H1 (cell line): ENCODE measurements around the gene BCL3. TPM values are rescaled to one million over a fixed set of nuclear protein-coding genes. Genes with fewer than 3 reads are reported as not detected.
A peak's percentile ranks its signal among the peaks of the same experiment; 100 is the strongest.

Source experiments
- CTCF ChIA-PET: fragments of 300-600 bp; sonication (Branson Sonifier 250); formaldehyde crosslinking; loops from one replicate; lab custom pipeline; 2021; ENCODE audit not compliant: partially characterized antibody; lab: Charles Lee
- POLR2A ChIA-PET: fragments of 300-600 bp; sonication (Branson Sonifier 250); formaldehyde crosslinking; loops from one replicate; lab custom pipeline; 2021; ENCODE audit warnings: inconsistent platforms; ENCODE audit not compliant: partially characterized antibody; lab: Charles Lee
- DNase-seq, 2 experiments: peaks; one replicate each; pipeline versions ENCODE4 v3.0.0 to v3.0.0-alpha.2; 2010 to 2022; ENCODE audit warnings: low spot score in 2 of 2, low read depth in 1 of 2, mixed read lengths in 1 of 2
- FAIRE-seq: peaks from 2 replicates; lab custom pipeline; 2011; peaks lifted over from hg19 to GRCh38; lab: Jason Lieb, UNC
- H2AFZ ChIP-seq: 2 replicates; pipeline ENCODE4 v1.8.1; 2012; ENCODE audit warnings: low read length, inconsistent platforms
- H2AK5ac ChIP-seq: 2 replicates; pipeline ENCODE4 v1.6.1; 2013; ENCODE audit warnings: low read depth, low read length
- H2BK120ac ChIP-seq: replicated peaks from 2 replicates; pipeline ENCODE3; 2013; ENCODE audit warnings: low read depth, low read length, inconsistent platforms
- H2BK12ac ChIP-seq: 2 replicates; pipeline ENCODE4 v1.6.1; 2013; ENCODE audit warnings: low read depth, low read length
- H2BK15ac ChIP-seq: 2 replicates; pipeline ENCODE4 v1.6.1; 2013; ENCODE audit warnings: low read length
- H2BK20ac ChIP-seq: 2 replicates; pipeline ENCODE4 v1.6.1; 2013; ENCODE audit warnings: low read length
- H2BK5ac ChIP-seq: 2 replicates; pipeline ENCODE4 v1.6.1; 2013; ENCODE audit warnings: low read depth, low read length
- H3K14ac ChIP-seq: 2 replicates; pipeline ENCODE4 v1.6.1; 2013; ENCODE audit warnings: inconsistent platforms; ENCODE audit not compliant: insufficient read length
- H3K18ac ChIP-seq: 2 replicates; pipeline ENCODE4 v1.6.1; 2013; ENCODE audit warnings: low read length; ENCODE audit errors: extremely low read depth
- H3K23ac ChIP-seq: 2 replicates; pipeline ENCODE4 v1.6.1; 2013; ENCODE audit warnings: inconsistent platforms; ENCODE audit not compliant: insufficient read length
- H3K23me2 ChIP-seq: 2 replicates; pipeline ENCODE4 v1.6.1; 2013; ENCODE audit warnings: low read depth, low read length
- H3K27ac ChIP-seq: 2 replicates; pipeline ENCODE4 v1.6.1; 2011; ENCODE audit warnings: low read depth, low read length, inconsistent platforms
- H3K27me3 ChIP-seq, 4 experiments: replicated peaks in 1 of 4; 1 replicate in 1 of 4; 2 replicates in 3 of 4; pipeline versions ENCODE4 v1.6.1 to v1.8.1; 2011 to 2013; ENCODE audit warnings: low read length in 3 of 4, mild to moderate bottlenecking in 3 of 4, inconsistent platforms in 2 of 4, mixed read lengths in 2 of 4, moderate library complexity in 1 of 4; ENCODE audit not compliant: control insufficient read depth in 3 of 4, insufficient read depth in 3 of 4; ENCODE audit errors: extremely low read depth in 1 of 4
- H3K36me3 ChIP-seq, 4 experiments: 2 replicates each; pipeline versions ENCODE4 v1.6.1 to v1.8.1; 2011 to 2013; ENCODE audit warnings: mild to moderate bottlenecking in 4 of 4, low read length in 3 of 4, moderate library complexity in 2 of 4, control low read depth in 1 of 4, inconsistent platforms in 1 of 4; ENCODE audit not compliant: insufficient read depth in 4 of 4, control insufficient read depth in 2 of 4
- H3K4ac ChIP-seq: replicated peaks from 2 replicates; pipeline ENCODE3; 2013; ENCODE audit warnings: low read length, low read depth, mixed read lengths, inconsistent platforms; ENCODE audit not compliant: insufficient read length
- H3K4me1 ChIP-seq, 4 experiments: replicated peaks in 1 of 4; 1 replicate in 1 of 4; 2 replicates in 3 of 4; pipeline versions ENCODE4 v1.6.1 to v1.8.1; 2011 to 2013; ENCODE audit warnings: low read length in 3 of 4, inconsistent platforms in 2 of 4, mixed read lengths in 1 of 4; ENCODE audit not compliant: insufficient read depth in 4 of 4, control insufficient read depth in 3 of 4
- H3K4me2 ChIP-seq, 2 experiments: 2 replicates each; pipeline versions ENCODE4 v1.6.1 to v1.8.1; 2011 to 2013; ENCODE audit warnings: low read depth in 2 of 2, low read length in 2 of 2, control low read depth in 1 of 2, inconsistent platforms in 1 of 2, mild to moderate bottlenecking in 1 of 2; ENCODE audit not compliant: insufficient read depth in 1 of 2
- H3K4me3 ChIP-seq, 4 experiments: fragments of 200-600, 300-600 bp in 1 of 4; sonication (generic), shearing (Covaris generic), sonication (Bioruptor Twin) in 1 of 4; 2 replicates each; pipeline versions ENCODE4 v1.5.1 to v1.8.1; 2011 to 2016; ENCODE audit warnings: low read length in 4 of 4, low read depth in 3 of 4, control low read depth in 2 of 4, inconsistent platforms in 2 of 4, mild to moderate bottlenecking in 2 of 4, mixed read lengths in 1 of 4, moderate library complexity in 1 of 4; ENCODE audit not compliant: insufficient read depth in 2 of 4; ENCODE audit errors: extremely low read depth in 1 of 4
- H3K56ac ChIP-seq: replicated peaks from 2 replicates; pipeline ENCODE3; 2013; ENCODE audit warnings: low read depth, mild to moderate bottlenecking, mixed read lengths, low read length, inconsistent platforms; ENCODE audit not compliant: insufficient read length
- H3K79me1 ChIP-seq: 2 replicates; pipeline ENCODE4 v1.6.1; 2013; ENCODE audit warnings: low read depth, low read length, control low read depth
- H3K79me2 ChIP-seq, 2 experiments: 2 replicates each; pipeline versions ENCODE4 v1.6.1 to v1.8.1; 2012 to 2013; ENCODE audit warnings: low read length in 2 of 2, mild to moderate bottlenecking in 2 of 2, inconsistent platforms in 1 of 2; ENCODE audit not compliant: insufficient read depth in 2 of 2, control insufficient read depth in 1 of 2
- H3K9ac ChIP-seq, 4 experiments: replicated peaks in 1 of 4; 1 replicate in 1 of 4; 2 replicates in 3 of 4; pipeline versions ENCODE4 v1.6.1 to v1.8.1; 2011 to 2013; ENCODE audit warnings: low read depth in 3 of 4, low read length in 3 of 4, control low read depth in 2 of 4, mild to moderate bottlenecking in 2 of 4, moderate library complexity in 2 of 4, inconsistent platforms in 1 of 4; ENCODE audit errors: extremely low read depth in 1 of 4
- H3K9me3 ChIP-seq, 2 experiments: 2 replicates each; pipeline versions ENCODE4 v1.6.1 to v1.8.1; 2012 to 2013; ENCODE audit warnings: mild to moderate bottlenecking in 2 of 2, moderate library complexity in 2 of 2, control low read depth in 1 of 2, inconsistent platforms in 1 of 2, low read depth in 1 of 2, low read length in 1 of 2, mixed read lengths in 1 of 2; ENCODE audit not compliant: insufficient read depth in 2 of 2
- H4K20me1 ChIP-seq, 2 experiments: replicated peaks in 1 of 2; 2 replicates each; pipeline versions ENCODE3 to v1.8.1; 2011 to 2013; ENCODE audit warnings: inconsistent platforms in 2 of 2, low read length in 2 of 2, mild to moderate bottlenecking in 1 of 2; ENCODE audit not compliant: insufficient read depth in 2 of 2, control insufficient read depth in 1 of 2
- H4K5ac ChIP-seq: 2 replicates; pipeline ENCODE4 v1.6.1; 2013; ENCODE audit warnings: low read length, low read depth, mixed read lengths, inconsistent platforms; ENCODE audit not compliant: insufficient read length
- H4K8ac ChIP-seq: 2 replicates; pipeline ENCODE4 v1.8.0; 2013; ENCODE audit warnings: mild to moderate bottlenecking, moderate library complexity, low read length, inconsistent platforms; ENCODE audit not compliant: insufficient read depth; ENCODE audit errors: extremely low read depth
- H4K91ac ChIP-seq: replicated peaks from 2 replicates; pipeline ENCODE3; 2013; ENCODE audit warnings: low read length, mixed read lengths, inconsistent platforms; ENCODE audit not compliant: insufficient read length
- ASH2L ChIP-seq: fragments of 200-600, 300-600 bp; sonication (generic); IDR thresholded peaks from one replicate; pipeline ENCODE4 v1.7.1; 2017; ENCODE audit warnings: low read length
- BCL11A ChIP-seq, 2 experiments: IDR thresholded peaks; one replicate each; pipeline ENCODE4 v1.6.1; 2011; ENCODE audit warnings: low read depth in 2 of 2, low read length in 2 of 2, mild to moderate bottlenecking in 2 of 2
- CTBP2 ChIP-seq: IDR thresholded peaks from 2 replicates; pipeline ENCODE4 v1.7.0; 2011; ENCODE audit warnings: borderline replicate concordance, mild to moderate bottlenecking, moderate library complexity, mixed read lengths, low read length; ENCODE audit not compliant: insufficient read depth, insufficient read length
- PHF8 ChIP-seq: fragments of 200-600 bp; sonication (generic); conservative IDR thresholded peaks from 2 replicates; pipeline ENCODE4 v1.7.1; 2012; ENCODE audit warnings: low read depth, mild to moderate bottlenecking, inconsistent platforms, low read length, moderate library complexity
- POLR2A ChIP-seq, 2 experiments: IDR thresholded peaks; 1 replicate in 1 of 2; 2 replicates in 1 of 2; pipeline ENCODE4 v1.6.1; 2011; ENCODE audit warnings: low read depth in 2 of 2, low read length in 2 of 2, mild to moderate bottlenecking in 2 of 2; ENCODE audit errors: control extremely low read depth in 1 of 2
- RBBP5 ChIP-seq: IDR thresholded peaks from 2 replicates; pipeline ENCODE4 v1.7.1; 2012; ENCODE audit warnings: low read depth, mild to moderate bottlenecking, inconsistent platforms, low read length, moderate library complexity, borderline replicate concordance
- RNF2 ChIP-seq: fragments of 200-900, 300-1000 bp; sonication (generic); IDR thresholded peaks from 2 replicates; pipeline ENCODE4 v1.7.1; 2016; ENCODE audit warnings: borderline replicate concordance, low read depth, mild to moderate bottlenecking, antibody characterized with exemption, low read length; ENCODE audit not compliant: poor library complexity, severe bottlenecking; ENCODE audit errors: missing control alignments
- SP4 ChIP-seq: IDR thresholded peaks from 2 replicates; pipeline ENCODE4 v1.6.1; 2012; ENCODE audit warnings: low read length, inconsistent platforms
- TAF1 ChIP-seq: IDR thresholded peaks from 2 replicates; pipeline ENCODE4 v1.6.1; 2011; ENCODE audit warnings: mild to moderate bottlenecking, low read depth, low read length
- ZNF274 ChIP-seq: IDR thresholded peaks from 2 replicates; pipeline ENCODE4 v1.7.0; 2012; ENCODE audit warnings: low read length, borderline replicate concordance; ENCODE audit errors: extremely low read depth
- WGBS, 2 experiments: shearing (Covaris generic) in 1 of 2; methylation state at CpG; one replicate each; pipeline versions ENCODE4 v1.1.6 to v1.1.7; 2013 to 2015; ENCODE audit warnings: low lambda C conversion rate in 2 of 2, mixed read lengths in 2 of 2, inconsistent platforms in 1 of 2, low coverage in 1 of 2, missing lambda C conversion rate in 1 of 2; ENCODE audit not compliant: insufficient replicate concordance in 2 of 2, insufficient coverage in 1 of 2, insufficient read length in 1 of 2; ENCODE audit errors: extremely low coverage in 1 of 2, missing lambda C conversion rate in 1 of 2; 5-methylcytosine and 5-hydroxymethylcytosine counted together
- polyA plus RNA-seq, 7 experiments: library from polyadenylated mRNA; depleted of rRNA in 3 of 7; stranded (reverse) in 5 of 7; unstranded in 2 of 7; fragments of >200 nt in 5 of 7; fragments of 200-250 nt in 2 of 7; gene quantifications; 1 replicate in 5 of 7; 2 replicates in 1 of 7; 4 replicates in 1 of 7; pipeline versions ENCODE4 v1.2.1 to v1.2.3, GENCODE V29; 2011 to 2013; ENCODE audit warnings: missing spikeins in 2 of 7, mixed read lengths in 2 of 7
- total RNA-seq: library from RNA; stranded (reverse); fragmentation: NEBNext Ultra II Directional; extraction: Animal tissue kit (Norgen Biotek cat#: 25700); gene quantifications from 2 replicates; pipeline ENCODE4 v1.2.1, GENCODE V29; 2021

The BCL3 gene
- total and polyA plus RNA-seq, 2 of the 8 experiments (the other 6 are each of a cell fraction or from before 2014, with no cell fraction given), result 0.88 to 2.4 TPM

DNA sequence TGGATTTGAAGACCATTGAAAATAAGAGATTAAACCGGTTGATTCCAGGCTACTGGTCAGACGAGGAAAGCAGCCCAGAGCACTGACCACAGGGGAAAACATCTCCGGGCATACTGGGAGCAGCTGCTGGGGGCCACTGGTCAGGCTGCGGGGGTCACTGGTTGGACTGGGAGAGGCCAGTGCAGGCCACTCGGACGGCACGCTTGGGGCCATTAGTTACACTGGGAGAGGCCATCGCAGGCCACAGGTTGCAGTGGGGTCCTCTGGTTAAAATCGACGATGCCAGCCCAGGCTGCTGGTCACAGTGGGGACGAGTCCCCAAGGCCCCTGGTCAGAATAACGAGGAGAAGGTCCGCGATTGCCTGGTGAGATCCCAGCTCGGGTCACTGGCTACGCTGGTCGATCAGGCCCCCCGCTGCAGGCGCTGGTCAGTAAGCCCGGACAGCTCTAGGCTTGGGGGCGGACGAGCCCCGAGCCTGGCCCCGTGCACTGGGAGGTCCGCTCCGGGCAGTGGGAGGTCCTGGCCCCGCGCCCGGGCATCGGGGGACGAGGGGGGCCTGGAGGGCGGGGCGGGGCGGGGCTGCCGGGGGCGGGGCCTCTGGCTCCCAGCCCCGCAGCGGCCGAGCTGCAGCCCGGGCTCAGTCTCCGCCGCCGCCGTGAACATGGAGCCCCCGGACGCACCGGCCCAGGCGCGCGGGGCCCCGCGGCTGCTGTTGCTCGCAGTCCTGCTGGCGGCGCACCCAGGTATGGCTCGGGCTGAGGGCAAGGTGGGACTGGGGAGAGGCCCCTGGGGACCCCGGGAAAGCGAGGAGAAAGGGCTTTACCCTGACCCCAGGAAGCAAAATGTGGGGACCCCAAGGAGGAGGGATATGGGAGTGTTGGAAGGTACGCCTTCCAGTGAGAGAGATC lies 60.2 kb downstream of the BCL3 start, which contains the start of gene BCAM:
Gene BCAM, plus strand, starts transcription at position 641 of the 909 bp plus-strand sequence. Its CDS starts 22 bp downstream, at position 663.
- H3K27me3 ChIP-seq, result peaks cover 0 to 13% (median 11%) of the 10 kb centered on the region in 4 experiments; a peak in 6 of 7 replicates
- H3K36me3 ChIP-seq, result peaks cover 2 to 14% (median 7%) of the 10 kb centered on the region in 4 experiments; a peak in 5 of 8 replicates
- WGBS, 2 experiments, result 2% methylated on average over 26 of the region's 59 CpGs; no CpG with 5 or more reads in 1 of the 2 experiments
- H3K4me1 ChIP-seq, result peaks cover 4 to 34% (median 21%) of the 10 kb centered on the region in 4 experiments
- H4K20me1 ChIP-seq, result peaks cover 8 to 11% of the 10 kb centered on the region in 2 experiments
- FAIRE-seq (no peak), DNase-seq (peak in 1 of 2 experiments; percentile 87)
- H3K14ac ChIP-seq, result no peak within 1 kb of the TSS
- peak within 1 kb of the TSS; percentile 72 to 99 for H3K4me2 ChIP-seq
- peak within 1 kb of the TSS; percentile 83 for H4K8ac ChIP-seq
- H4K5ac ChIP-seq, result peak within 1 kb of the TSS; percentile 82
- H3K18ac ChIP-seq, result peak within 1 kb of the TSS; percentile 100
- H2BK120ac ChIP-seq, result peak within 1 kb of the TSS; percentile 69
- CTCF ChIA-PET, result interaction anchor here (0.6 to 8.5 kb wide), 19 partner anchors 10 to 119 kb away, joined by 3 to 116 read pairs (median 6); partner anchors contain the start of gene NECTIN2
- H3K79me1 ChIP-seq, result peaks cover 2% of the 10 kb centered on the region; the same call in 1 of the 2 replicates
- no peaks in the 10 kb centered on the region for H3K9me3 ChIP-seq
- H3K9ac ChIP-seq, result peak within 1 kb of the TSS; percentile 54 to 82 (median 66)
- peak within 1 kb of the TSS; percentile 81; the same call in 1 of the 2 replicates for H2BK15ac ChIP-seq
- H3K4ac ChIP-seq, result peak within 1 kb of the TSS; percentile 91
- peak within 1 kb of the TSS; percentile 98 for H2BK5ac ChIP-seq
- H2BK12ac ChIP-seq, result peak within 1 kb of the TSS; percentile 95; the same call in 1 of the 2 replicates
- peak within 1 kb of the TSS; percentile 64 to 96 (median 70) for H3K4me3 ChIP-seq
- H4K91ac ChIP-seq, result peak within 1 kb of the TSS; percentile 98
- peak within 1 kb of the TSS; percentile 85 for H3K56ac ChIP-seq
- 0 out of 2 replicates have a peak within 1 kb of the TSS, but pooled peaks have one; percentile 18 for H2AK5ac ChIP-seq
- no peak within 1 kb of the TSS for H2AFZ ChIP-seq
- POLR2A ChIA-PET, result interaction anchor here (0.9 to 6.0 kb wide), 22 partner anchors 10 to 112 kb away, joined by 3 to 37 read pairs (median 6); partner anchors contain the start of gene NECTIN2
- peak within 1 kb of the TSS; percentile 91 for H3K27ac ChIP-seq
- H3K79me2 ChIP-seq, result no peaks in the 10 kb centered on the region
- H2BK20ac ChIP-seq, result peak within 1 kb of the TSS; percentile 90; the same call in 1 of the 2 replicates
- no peak within 1 kb of the TSS for H3K23ac ChIP-seq
- peaks cover 5% of the 10 kb centered on the region; the same call in 1 of the 2 replicates for H3K23me2 ChIP-seq
- TF ChIP-seq CTBP2 (no peak), SP4 (0 out of 2 replicates have a peak, but pooled peaks have one; percentile 7), ASH2L (peak; percentile 79), RNF2 (no peak), RBBP5 (peak; percentile 67; the same call in 1 of the 2 replicates), POLR2A (IDR thresholded peaks at IDR 0.05; ENCODE audit: control extremely low read depth in 1 of 2, low read depth in 2 of 2, low read length in 2 of 2) (peak in 1 of 2 experiments; percentile 50; a peak in 2 of 3 replicates), PHF8 (peak; percentile 78), ZNF274 (no peak), BCL11A (IDR thresholded peaks at IDR 0.05; ENCODE audit: low read depth in 2 of 2, low read length in 2 of 2) (no peak), TAF1 (peak; percentile 62)
